RCC 7860 (cell line): ENCODE results near the gene FYN.

Source experiments
- DNase-seq: peaks from one replicate; pipeline ENCODE4 v3.0.0-alpha.2; 2015; ENCODE audit warnings: low spot score
- FAIRE-seq: peaks from 2 replicates; lab custom pipeline; 2012; peaks lifted over from hg19 to GRCh38; lab: Jason Lieb, UNC

The FYN gene

GRCh38 chr6:111809766-111810165 is 63.5 kb downstream of the FYN start:
- FAIRE-seq (no peak), DNase-seq (no peak)

- DNase-seq (peak; percentile 27), FAIRE-seq (no peak)
Observed at GRCh38 chr6:111809264-111809663, 64.0 kb downstream of the FYN start.

DNA sequence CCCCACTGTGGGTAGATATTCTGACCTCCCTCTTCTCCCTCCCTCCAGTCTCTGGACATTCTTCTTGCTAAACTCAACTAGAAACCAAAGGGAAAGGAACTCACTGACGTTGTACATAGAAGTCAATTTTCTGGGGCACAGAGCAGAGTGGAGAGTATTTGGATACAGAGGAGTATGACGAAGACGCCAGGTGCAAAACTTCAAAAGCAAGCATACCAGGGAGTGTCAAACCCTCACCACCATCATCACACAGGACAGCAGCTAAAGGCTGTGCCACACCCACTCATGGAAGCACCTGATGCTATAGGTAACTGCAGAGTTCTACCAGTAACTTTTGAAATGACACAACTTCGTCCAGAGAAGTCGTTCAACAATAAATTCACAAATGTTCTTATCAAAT is 64.8 kb downstream of the FYN start:
- no peak for FAIRE-seq

GRCh38 chr6:111806561-111807497 is 66.4 kb downstream of the FYN start:
- peak; percentile 29 for DNase-seq
- peak; percentile 16 for FAIRE-seq

More for the DNA sequence above, 64.8 kb downstream of the FYN start:
- no peak for DNase-seq

DNA sequence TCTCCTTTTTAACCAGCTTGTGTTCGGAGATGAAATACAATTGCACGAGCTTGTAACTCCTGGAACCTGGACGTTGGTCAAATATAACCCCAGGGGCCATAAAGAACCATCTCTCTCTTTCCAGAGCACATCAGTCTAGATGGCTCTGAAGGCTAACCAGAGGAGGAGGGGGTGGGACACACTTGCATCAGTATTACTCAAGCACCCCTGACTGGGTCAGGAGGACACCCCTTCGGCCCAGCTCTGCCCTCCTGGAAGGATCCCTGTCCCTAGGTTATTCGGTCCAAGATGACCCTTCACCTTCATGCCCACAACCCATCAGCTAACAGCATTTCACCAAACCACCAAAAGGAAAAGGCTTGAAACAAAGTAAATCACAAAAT is 67.1 kb downstream of the FYN start:
- DNase-seq: no peak

DNA sequence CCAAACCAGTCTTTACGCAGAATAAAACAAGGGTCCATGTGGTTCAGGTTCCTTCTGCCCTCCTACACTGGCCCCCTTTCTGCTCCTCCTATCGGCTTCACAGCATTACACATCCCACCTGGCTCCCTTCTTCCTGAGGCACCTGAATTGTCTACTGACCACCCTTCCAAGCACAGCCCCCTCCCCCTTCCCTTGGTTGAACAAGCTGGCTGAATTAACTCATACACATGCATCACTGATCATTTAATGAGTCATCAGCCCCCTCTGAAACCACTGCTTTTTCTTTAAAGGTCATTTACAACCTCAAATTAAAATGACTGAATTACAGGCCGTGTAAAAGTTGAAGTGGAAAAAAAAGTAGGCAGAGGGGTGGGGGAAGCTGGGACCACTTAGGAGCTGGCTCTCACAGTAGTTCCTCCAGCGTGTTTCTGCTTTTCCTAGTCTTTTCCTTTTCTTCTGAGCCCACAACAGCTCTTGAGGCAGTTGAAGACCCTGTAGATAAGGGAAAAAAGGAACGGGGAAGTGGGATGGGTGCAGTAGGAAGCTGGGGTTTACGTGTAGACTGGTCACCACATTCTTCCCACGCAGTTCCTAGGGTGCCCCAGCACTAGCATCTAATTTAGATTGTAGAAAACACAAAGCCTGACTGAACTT is 67.6 kb downstream of the FYN start:
- DNase-seq: peak; percentile 74

More for the DNA sequence above, 67.1 kb downstream of the FYN start:
- FAIRE-seq: no peak

GRCh38 chr6:111804627-111805235 is 68.5 kb downstream of the FYN start:
- DNase-seq (peak; percentile 84), FAIRE-seq (peak; percentile 69)

More for the DNA sequence above, 67.6 kb downstream of the FYN start:
- peak; percentile 83 for FAIRE-seq

GRCh38 chr6:111803804-111804203 is 69.4 kb downstream of the FYN start:
- no peak for FAIRE-seq
- DNase-seq: no peak

GRCh38 chr6:111803371-111803770 is 69.9 kb downstream of the FYN start:
- FAIRE-seq (no peak), DNase-seq (no peak)

GRCh38 chr6:111802720-111803330 is 70.4 kb downstream of the FYN start:
- DNase-seq: no peak
- no peak for FAIRE-seq

DNA sequence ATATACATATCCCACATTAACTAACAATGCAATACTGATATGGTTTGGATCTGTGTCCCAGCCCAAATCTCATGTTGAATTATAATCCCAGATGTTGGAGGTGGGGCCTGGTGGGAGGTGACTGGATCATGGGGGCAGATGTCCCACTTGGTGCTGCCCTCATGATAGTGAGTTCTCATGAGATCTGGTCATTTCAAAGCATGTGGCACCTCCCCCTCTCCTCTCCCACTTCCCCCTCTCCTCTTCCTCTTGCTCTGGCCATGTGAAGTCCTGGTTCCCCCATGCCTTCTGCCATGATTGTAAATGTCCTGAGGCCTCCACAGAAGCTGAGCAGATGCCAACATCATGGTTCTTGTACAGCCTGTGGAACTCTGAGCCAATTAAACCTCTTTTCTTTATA is 71.2 kb downstream of the FYN start:
- FAIRE-seq (no peak), DNase-seq (no peak)

DNA sequence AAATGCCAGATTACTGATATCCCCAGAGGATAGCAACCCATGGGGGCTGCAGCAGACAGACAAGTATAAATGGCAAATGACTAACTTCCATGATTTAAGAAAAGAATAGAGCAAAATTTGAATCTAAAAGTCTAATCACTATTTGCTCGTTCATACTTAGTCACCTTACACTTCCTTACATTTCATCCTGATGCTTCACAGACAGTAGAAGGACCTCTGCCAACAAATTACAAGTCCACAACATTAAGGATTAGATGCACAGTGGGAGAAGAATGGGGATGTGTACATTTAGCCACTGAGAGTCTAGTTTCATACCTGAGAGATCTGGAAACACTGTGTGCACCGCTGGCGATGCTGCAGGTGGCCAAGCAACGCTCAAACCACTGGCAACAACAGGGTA is 72.4 kb downstream of the FYN start:
- FAIRE-seq (no peak), DNase-seq (no peak)

GRCh38 chr6:111800259-111800765 is 72.9 kb downstream of the FYN start:
- DNase-seq (no peak), FAIRE-seq (no peak)

DNA sequence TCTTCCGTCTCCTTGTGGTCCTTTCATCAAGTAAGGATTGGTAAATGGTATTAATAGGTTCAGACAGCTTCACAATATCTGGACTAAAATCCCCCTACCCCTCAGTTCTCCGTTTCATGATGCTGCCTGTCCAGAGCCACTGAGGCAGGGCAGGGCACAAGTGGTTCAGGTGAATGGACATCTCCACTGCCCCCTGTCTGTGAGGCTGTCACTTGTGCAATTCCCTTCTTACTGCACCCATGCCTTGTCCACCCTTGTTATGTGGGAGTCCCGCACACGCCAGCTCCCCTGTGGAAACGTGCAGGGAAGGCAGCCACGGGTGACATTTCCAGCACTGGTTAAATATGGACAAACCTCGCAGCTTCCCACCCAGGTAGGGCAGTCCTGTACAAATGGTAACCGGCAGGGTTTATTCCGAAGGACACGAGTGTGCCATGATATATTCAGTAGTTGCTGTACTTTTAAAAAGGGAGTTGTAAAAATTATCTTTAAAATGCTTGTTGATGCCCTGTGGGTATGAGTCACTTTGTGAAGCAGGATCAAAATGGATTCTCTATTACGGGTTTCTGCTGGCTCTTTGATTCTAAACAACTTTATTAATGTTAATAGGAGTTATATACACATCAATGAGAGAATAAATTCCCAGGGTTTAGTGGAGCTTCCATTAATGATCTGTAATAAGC is 73.5 kb downstream of the FYN start:
- DNase-seq (no peak), FAIRE-seq (no peak)

DNA sequence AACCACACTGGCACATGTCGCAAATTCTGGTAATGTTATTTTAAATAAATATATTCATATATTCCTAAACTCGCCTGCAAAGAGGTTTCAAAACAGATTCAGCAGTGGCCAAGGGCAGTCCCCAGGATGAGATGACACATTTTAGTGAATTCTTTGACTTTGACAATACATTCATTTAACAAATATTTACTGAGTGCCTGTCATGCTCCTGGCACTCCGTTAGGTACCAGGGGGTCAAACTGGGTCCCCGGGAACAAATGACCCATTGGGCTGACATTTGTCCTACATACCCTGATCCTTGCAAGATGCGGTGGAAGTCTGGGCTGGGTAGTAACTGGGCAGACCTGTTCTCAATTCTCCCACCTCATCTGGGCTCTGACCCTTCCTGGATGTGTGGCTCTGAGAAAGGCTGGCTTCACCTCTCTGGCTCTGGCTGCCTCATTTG is 74.9 kb downstream of the FYN start:
- FAIRE-seq (no peak), DNase-seq (no peak)

- FAIRE-seq: no peak
- no peak for DNase-seq
Observed at GRCh38 chr6:111796310-111796918, 76.8 kb downstream of the FYN start.

- DNase-seq (no peak), FAIRE-seq (no peak)
Observed at GRCh38 chr6:111795558-111795957, 77.7 kb downstream of the FYN start.

- DNase-seq: no peak
- no peak for FAIRE-seq
Observed at GRCh38 chr6:111794727-111795452, 78.4 kb downstream of the FYN start.

DNA sequence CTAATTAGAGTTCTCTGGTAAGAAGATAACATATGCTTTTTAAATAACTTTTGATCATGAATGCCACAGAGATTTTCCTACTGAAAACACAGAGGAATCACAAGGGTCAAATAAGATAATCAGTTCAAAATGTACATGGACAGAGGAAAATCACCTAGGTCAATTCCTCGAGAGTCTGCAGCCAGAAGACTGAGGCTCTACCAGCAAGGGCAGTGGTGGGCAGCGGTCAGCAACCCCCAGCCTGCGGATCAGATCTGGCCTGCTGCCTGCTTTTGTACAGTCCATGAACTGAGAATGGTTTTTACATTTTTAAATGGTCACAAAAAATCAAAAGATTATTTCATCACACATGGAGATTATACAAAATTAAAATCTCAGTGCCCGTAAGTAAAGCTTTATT is 79.0 kb downstream of the FYN start:
- no peak for DNase-seq
- no peak for FAIRE-seq
